ENCODE measurements around the gene FDXR. TPM values are rescaled to one million over a fixed set of nuclear protein-coding genes. Genes with fewer than 3 reads are reported as not detected.

FDXR gene
- total and polyA plus RNA-seq, 9 of the 15 experiments (the other 6 are each of a cell fraction or from before 2014, with no cell fraction given): 0.89 to 70.7 (median 30.9) TPM

DNA sequence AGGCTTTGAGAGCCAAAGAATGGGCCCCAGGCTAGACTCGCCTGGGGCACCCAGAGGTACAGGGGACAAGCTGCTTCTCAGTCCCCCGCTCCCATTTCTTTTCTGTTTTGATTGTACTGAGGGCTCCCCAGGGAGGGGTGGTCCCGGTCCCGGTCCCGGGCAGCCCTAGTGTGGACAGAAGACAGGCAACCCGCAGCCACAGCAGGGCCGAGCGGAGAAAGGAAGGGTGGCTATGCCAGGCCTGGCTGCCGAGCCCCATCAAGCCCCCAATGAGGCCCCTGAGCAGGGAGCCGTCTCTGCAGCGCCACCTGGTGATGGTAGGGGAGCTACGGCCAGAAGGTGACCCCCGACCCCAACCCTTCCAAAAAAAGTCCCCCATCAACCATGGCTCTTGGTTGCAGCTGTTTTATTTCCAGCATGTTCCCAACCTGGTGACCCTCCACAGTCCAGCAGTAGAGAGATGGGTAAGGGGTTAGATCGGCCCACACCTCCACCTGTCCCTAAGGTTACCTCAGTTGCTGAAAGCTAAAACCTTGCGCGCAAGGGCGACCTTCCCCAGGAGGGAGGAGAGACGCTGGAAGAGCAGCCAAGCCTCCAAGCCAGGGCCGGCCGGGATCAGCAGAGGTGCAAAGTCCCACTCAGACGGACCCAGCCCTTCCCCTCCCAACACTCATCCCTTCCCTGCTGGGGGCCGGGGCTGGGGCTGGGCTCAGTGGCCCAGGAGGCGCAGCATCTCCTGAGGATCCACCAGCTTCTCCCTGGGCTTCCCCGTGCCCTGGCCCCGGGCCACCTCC is 10.5 kb downstream of the FDXR start (continued):
- TF ChIP-seq, protein P1, sequence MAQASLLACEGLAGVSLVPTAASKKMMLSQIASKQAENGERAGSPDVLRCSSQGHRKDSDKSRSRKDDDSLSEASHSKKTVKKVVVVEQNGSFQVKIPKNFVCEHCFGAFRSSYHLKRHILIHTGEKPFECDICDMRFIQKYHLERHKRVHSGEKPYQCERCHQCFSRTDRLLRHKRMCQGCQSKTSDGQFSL (CRISPR knock-in tag; IDR thresholded peaks at IDR 0.05): no peak
- TF ChIP-seq, protein P1 (tag; IDR thresholded peaks at IDR 0.05): no peak
- TF ChIP-seq GATAD2B (IDR thresholded peaks at IDR 0.05; ENCODE audit: borderline replicate concordance) (no peak), E2F1 (CRISPR knock-in tag; IDR thresholded peaks at IDR 0.05) (no peak), SMARCB1 (IDR thresholded peaks at IDR 0.05; ENCODE audit: insufficient read length, low read depth) (no peak), KAT2B (IDR thresholded peaks at IDR 0.05; ENCODE audit: low read depth, low read length) (no peak), ZBTB49 (CRISPR knock-in tag; IDR thresholded peaks at IDR 0.05; ENCODE audit: borderline replicate concordance) (no peak), PPARD (CRISPR knock-in tag; IDR thresholded peaks at IDR 0.05) (no peak), ZNF76 (CRISPR knock-in tag; IDR thresholded peaks at IDR 0.05; ENCODE audit: borderline replicate concordance) (no peak), ARNT (IDR thresholded peaks at IDR 0.05) (no peak), RAD21 (CRISPR knock-in tag; conservative IDR thresholded peaks at IDR 0.05 in 1 of 2, IDR thresholded peaks at IDR 0.05 in 1 of 2) (peak in 1 of 2 experiments; percentile 23; a peak in 1 of 4 replicates), ZNF655 (CRISPR knock-in tag; IDR thresholded peaks at IDR 0.05) (no peak), KAT8 (IDR thresholded peaks at IDR 0.05; ENCODE audit: low read depth) (no peak), FUS (optimal IDR thresholded peaks at IDR 0.05; ENCODE audit: low read depth, low read length) (no peak), SP2 (IDR thresholded peaks at IDR 0.05; ENCODE audit: extremely low read depth, low read depth, low read length, poor library complexity, severe bottlenecking) (no peak), NCOA4 (IDR thresholded peaks at IDR 0.05; ENCODE audit: partially characterized antibody) (no peak)
- TF ChIP-seq, protein P2, sequence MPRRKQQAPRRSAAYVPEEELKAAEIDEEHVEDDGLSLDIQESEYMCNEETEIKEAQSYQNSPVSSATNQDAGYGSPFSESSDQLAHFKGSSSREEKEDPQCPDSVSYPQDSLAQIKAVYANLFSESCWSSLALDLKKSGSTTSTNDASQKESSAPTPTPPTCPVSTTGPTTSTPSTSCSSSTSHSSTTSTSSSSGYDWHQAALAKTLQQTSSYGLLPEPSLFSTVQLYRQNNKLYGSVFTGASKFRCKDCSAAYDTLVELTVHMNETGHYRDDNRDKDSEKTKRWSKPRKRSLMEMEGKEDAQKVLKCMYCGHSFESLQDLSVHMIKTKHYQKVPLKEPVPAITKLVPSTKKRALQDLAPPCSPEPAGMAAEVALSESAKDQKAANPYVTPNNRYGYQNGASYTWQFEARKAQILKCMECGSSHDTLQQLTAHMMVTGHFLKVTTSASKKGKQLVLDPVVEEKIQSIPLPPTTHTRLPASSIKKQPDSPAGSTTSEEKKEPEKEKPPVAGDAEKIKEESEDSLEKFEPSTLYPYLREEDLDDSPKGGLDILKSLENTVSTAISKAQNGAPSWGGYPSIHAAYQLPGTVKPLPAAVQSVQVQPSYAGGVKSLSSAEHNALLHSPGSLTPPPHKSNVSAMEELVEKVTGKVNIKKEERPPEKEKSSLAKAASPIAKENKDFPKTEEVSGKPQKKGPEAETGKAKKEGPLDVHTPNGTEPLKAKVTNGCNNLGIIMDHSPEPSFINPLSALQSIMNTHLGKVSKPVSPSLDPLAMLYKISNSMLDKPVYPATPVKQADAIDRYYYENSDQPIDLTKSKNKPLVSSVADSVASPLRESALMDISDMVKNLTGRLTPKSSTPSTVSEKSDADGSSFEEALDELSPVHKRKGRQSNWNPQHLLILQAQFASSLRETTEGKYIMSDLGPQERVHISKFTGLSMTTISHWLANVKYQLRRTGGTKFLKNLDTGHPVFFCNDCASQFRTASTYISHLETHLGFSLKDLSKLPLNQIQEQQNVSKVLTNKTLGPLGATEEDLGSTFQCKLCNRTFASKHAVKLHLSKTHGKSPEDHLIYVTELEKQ (CRISPR knock-in tag; IDR thresholded peaks at IDR 0.05): no peak
